Measurements from ENCODE around the gene PPM1G.
"Not testable (repeated sequence)": the region's sequence is repeated elsewhere in the genome, so short reads cannot be mapped to it uniquely, and the experiment has no call there.

The PPM1G gene

GRCh38 chr2:27376151-27376865, 33.1 kb downstream of the PPM1G start:
- DNase-seq (ENCODE audit: low read depth in 2 of 2) = no peak

- no peak for DNase-seq (ENCODE audit: low read depth in 2 of 2)
These were observed 33.8 kb downstream of the PPM1G start for GRCh38 chr2:27375513-27376099.

GRCh38 chr2:27373567-27373966, 35.8 kb downstream of the PPM1G start:
- no peak for DNase-seq (ENCODE audit: low read depth in 2 of 2)

GRCh38 chr2:27372937-27373336, 36.5 kb downstream of the PPM1G start:
- DNase-seq (ENCODE audit: low read depth in 2 of 2) = no peak

- no peak for DNase-seq (ENCODE audit: low read depth in 2 of 2)
These were observed 38.4 kb downstream of the PPM1G start for GRCh38 chr2:27370816-27371620.

DNA sequence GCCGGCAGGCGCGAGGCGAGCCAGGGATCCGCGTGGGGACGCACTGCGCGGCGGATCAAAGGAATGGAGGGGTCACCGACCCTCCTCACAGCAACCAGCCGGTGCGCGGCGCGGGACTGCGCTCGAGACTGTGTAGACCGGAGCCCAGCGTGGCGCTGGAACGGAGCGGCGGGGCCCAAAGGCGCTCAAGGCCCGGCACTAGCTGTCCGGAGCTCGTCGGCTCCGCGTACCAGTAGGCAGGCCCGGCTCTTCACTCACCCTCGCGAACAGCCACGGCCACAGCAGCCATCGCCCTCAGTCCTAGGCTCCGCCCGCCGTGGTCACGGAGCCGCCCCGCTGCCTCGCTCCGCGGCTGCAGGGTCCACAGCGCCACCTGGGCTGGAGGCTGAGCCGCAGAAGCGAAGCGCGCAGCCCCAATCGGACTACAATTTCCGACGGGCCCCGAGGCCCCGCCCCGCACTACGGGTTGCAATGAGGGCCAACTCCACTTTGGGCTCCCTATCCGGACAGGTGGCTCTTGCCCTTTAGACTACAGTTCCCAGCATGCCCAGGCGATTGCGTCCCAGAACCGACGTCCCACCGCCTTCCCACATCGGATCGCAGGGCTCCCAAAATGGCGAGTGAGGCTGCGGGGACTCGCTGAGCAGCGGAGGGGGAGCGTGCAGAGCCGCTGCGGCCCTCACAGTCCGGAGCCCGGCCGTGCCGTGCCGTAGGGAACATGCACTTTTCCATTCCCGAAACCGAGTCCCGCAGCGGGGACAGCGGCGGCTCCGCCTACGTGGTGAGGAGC, 39.2 kb downstream of the PPM1G start, which contains the start of the genes EIF2B4 and SNX17:
TSS of gene EIF2B4 (minus strand) at position 313 of the 790 bp plus-strand sequence. CDS start at position 289, 24 bp downstream.
TSS of gene SNX17 (plus strand) at position 591 of the 790 bp plus-strand sequence. CDS start at position 719, 128 bp downstream.
- DNase-seq (ENCODE audit: low read depth in 2 of 2) = peak; percentile 99 to 100

DNA sequence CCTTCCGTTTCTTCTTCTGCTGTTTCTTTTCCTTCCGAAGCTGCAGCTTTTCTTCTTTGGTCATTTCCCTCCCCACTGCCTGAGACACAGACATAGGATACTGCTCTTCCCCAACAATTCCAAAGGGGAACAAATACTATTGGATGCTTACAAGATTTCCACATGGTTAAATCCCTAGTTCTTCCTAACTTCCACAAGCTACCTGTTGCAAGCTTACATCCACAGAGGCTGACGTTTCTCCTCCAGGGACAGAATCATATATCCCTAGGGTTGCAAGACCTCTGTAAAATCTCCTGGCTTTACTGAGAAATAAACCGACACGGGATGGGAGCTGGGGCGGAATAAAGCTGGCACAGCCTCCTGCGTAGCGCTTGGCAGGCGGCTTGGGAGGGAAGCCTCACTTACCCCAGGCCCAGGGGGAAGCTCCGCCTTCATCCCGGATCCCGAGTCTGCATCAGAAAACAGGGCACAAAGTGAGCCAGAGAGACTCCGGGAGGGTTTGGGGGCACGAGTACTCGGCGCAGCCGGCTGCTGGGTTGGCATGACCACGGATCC, 39.8 kb downstream of the PPM1G start:
- DNase-seq (ENCODE audit: low read depth in 2 of 2) = no peak

DNA sequence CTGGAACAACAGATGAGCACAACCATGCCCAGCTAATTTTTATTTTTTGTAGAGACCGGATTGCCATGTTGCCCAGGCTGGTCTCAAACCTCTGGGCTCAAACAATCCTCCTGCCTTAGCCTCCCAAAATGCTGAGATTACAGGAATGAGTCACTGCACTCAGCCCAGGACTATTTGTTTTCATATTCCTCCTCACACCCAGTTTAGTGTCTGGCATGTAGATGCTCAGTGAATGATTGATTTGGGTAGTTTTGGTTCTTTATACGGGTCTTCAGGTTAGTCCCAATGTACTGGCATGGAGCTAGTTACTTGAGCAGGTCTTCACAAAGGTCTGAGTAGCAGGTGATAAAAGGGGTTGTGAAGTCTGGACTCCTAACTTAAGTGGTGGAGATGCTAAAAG, 45.5 kb downstream of the PPM1G start:
- DNase-seq (ENCODE audit: low read depth in 2 of 2) = no peak

- DNase-seq (ENCODE audit: low read depth in 2 of 2) = no peak
These were observed 46.5 kb downstream of the PPM1G start for GRCh38 chr2:27362678-27363420.

DNA sequence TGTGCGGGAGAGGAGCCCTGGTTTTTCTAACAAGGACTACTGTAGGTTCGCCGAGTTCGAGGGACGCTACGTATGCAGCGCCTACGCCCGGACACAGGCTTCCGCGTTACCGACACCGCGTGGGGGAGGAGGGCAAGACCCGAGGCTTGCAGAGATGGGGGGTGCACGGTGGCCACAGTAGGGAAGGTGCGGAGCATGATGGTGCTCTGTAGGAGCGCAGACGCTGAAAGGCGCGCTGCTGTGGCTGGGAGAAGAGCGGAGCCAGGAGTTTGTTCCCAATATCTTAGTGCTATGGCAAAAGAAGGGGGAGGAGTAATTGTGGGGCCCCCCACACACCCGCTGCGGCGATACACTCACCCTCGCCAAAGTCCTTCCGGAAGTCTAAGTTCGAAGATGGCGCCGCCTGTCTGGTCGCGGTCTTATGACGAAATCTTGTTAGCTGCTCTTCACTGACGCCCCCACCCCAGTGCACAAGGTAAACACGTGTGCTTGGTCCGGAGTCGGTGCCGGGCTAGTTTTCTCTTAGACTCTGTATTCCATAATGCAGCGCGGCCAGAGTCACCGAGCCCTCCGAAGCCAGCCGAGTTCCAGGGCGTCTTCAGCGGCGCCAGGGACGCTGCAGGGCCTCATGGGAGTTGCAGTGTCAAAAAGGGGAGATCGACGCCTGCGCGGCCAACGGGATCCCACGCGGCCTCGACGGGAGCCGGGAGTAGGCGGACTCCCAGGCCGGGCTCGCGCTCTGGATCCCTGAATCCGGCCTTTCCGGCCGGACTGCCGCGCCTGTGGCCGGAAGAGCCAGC, 52.8 kb downstream of the PPM1G start, which contains the start of gene GTF3C2:
TSS of gene GTF3C2 (minus strand) at position 383 of the 800 bp plus-strand sequence. CDS start 13,210 bp downstream, outside the sequence.
- DNase-seq (ENCODE audit: low read depth in 2 of 2) = peak; percentile 89 to 90

DNA sequence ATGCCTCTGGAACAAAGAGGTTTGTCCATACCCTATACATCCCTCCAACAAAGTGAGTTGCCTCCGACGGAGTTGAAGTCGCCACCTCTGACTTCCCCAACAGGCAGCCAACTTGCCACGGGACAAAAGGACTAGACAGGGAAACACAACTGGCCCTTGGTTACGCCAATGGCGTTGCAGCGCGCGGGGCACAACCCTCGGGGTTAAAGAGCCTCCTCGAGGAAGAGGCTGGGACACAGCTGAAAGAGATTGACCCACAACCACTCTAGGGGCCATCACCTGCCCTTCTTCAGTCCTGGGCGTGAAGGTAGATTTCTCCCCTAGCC, 53.4 kb downstream of the PPM1G start:
- DNase-seq (ENCODE audit: low read depth in 2 of 2) = peak in 1 of 2 donors; percentile 42

DNA sequence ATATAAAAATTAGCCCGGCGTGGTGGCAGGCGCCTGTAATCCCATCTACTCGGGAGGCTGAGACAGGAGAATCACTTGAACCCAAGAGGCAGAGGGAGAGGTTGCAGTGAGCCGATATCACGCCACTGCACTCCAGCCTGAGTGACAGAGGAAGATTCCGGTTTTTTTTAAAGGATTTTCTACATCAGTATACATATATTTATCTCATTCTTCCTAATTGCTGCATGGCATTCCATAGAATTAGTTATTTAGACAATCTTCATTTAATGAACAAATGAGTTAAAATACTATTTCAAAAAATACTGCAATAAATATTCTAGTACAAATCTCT, 54.8 kb downstream of the PPM1G start:
- no peak for DNase-seq (ENCODE audit: low read depth in 2 of 2)

GRCh38 chr2:27353762-27354596, 55.4 kb downstream of the PPM1G start:
- DNase-seq (ENCODE audit: low read depth in 2 of 2) = no peak

- DNase-seq (ENCODE audit: low read depth in 2 of 2) = not testable (repeated sequence)
These were observed 56.0 kb downstream of the PPM1G start for GRCh38 chr2:27353386-27353761.

GRCh38 chr2:27351802-27352598, 57.4 kb downstream of the PPM1G start:
- DNase-seq (ENCODE audit: low read depth in 2 of 2) = no peak

DNA sequence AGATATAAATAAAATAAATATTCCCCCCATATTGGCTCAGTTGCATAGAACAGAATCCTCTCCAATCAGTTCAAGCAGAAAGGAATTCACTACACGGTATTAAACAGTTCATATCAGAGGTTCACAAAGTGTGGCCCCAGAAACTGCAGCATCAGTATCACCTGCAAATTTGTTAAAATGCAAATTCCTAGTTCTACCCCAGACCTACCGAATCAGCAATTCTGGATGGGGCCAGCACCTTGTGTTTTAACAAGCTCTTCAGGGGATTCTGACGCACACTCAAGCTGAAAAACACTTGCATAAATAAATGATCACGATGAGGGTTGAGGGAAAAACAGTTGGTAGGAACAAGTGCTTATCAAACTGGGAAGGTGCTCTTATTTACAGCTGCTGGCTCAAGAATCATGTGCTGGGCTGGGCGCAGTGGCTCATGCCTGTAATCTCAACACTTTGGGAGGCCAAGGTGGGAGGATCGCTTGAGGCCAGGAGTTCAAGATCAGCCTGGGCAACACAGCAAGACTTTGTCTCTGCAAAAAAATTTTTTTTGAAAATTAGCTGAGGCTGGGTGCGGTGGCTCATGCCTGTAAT, 59.2 kb downstream of the PPM1G start:
- DNase-seq (ENCODE audit: low read depth in 2 of 2) = no peak

DNA sequence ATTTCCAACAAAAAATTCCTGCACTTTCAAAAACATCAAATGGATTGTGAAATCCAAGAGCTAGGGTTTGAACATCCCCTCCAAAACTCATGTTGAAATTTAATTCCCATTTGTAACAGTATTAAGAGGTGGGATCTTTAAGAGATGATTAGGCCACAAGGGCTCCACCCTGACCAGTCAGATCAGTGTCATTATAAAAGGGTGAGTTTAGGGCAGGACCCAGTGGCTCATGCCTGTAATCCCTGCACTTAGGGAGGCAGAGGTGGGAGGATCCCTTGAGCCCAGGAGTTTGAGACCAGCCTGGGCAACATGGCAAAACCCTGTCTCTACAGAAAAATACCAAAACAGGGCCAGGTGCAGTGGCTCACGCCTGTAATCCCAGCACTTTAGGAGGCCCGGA, 61.8 kb downstream of the PPM1G start:
- DNase-seq (ENCODE audit: low read depth in 2 of 2) = no peak

GRCh38 chr2:27336173-27336572, 73.2 kb downstream of the PPM1G start:
- no peak for DNase-seq (ENCODE audit: low read depth in 2 of 2)

Measured in stimulated activated CD8-positive, alpha-beta memory T cell treated with anti-CD3 and anti-CD28 coated beads, Interleukin-15, amount 100 ng/mL, for 48 hours (primary cell).